UCSD-AML1 (cell line): ENCODE measurements around the gene SPEM1.
"Not testable (repeated sequence)": the region's sequence is repeated elsewhere in the genome, so short reads cannot be mapped to it uniquely, and the experiment has no call there.

Experiments
- DNase-seq: peaks from one replicate; lab custom pipeline; 2025; ENCODE audit not compliant: unreplicated experiment; lab: John Stamatoyannopoulos, UW

The SPEM1 gene

GRCh38 chr17:7468804-7469389 lies 48.8 kb downstream of the SPEM1 start:
- DNase-seq = no peak

GRCh38 chr17:7469843-7470242 lies 49.7 kb downstream of the SPEM1 start:
- not testable (repeated sequence) for DNase-seq

GRCh38 chr17:7470457-7470973 lies 50.4 kb downstream of the SPEM1 start:
- DNase-seq = not testable (repeated sequence)
